ENCODE results near the gene FLVCR1.

- TF ChIP-seq TAF1 (IDR thresholded peaks at IDR 0.05; ENCODE audit: low read depth) (no peak), RAD21 (IDR thresholded peaks at IDR 0.05; ENCODE audit: low read depth) (no peak), MAX (IDR thresholded peaks at IDR 0.05) (no peak), EP300 (IDR thresholded peaks at IDR 0.05; ENCODE audit: borderline replicate concordance) (no peak), YY1 (IDR thresholded peaks at IDR 0.05; ENCODE audit: low read depth) (no peak), REST (IDR thresholded peaks at IDR 0.05; ENCODE audit: low read depth) (no peak), TEAD4 (IDR thresholded peaks at IDR 0.05) (no peak), USF1 (IDR thresholded peaks at IDR 0.05) (no peak), FOXM1 (IDR thresholded peaks at IDR 0.05; ENCODE audit: borderline replicate concordance, low read depth) (no peak), ZBTB7A (IDR thresholded peaks at IDR 0.05; ENCODE audit: low read depth) (no peak), CREB1 (IDR thresholded peaks at IDR 0.05; ENCODE audit: low read depth) (no peak), TCF12 (IDR thresholded peaks at IDR 0.05; ENCODE audit: low read depth) (no peak), CEBPB (IDR thresholded peaks at IDR 0.05) (no peak)
These were observed 75.9 kb downstream of the FLVCR1 start for GRCh38 chr1:212933815-212934471.

Measured in Ishikawa (cell line).